Keratinocyte (primary cell): ENCODE results near the gene VAV1. TPM values are rescaled to one million over a fixed set of nuclear protein-coding genes. Genes with fewer than 3 reads are reported as not detected.

ENCODE experiments used
- DNase-seq: peaks from one replicate; pipeline ENCODE4 v3.0.0-alpha.2; 2011; ENCODE audit warnings: low read depth, missing footprints, low spot score
- FAIRE-seq: peaks from 2 replicates; lab custom pipeline; 2011; peaks lifted over from hg19 to GRCh38; lab: Jason Lieb, UNC
- H2AFZ ChIP-seq: 2 replicates; pipeline ENCODE4 v1.6.0; 2012; ENCODE audit warnings: low read length, control low read depth, inconsistent platforms; ENCODE audit not compliant: control insufficient read depth
- H3K27ac ChIP-seq: 2 replicates; pipeline ENCODE4 v1.5.1; 2011; ENCODE audit warnings: low read length; ENCODE audit not compliant: control insufficient read depth, insufficient read depth
- H3K27me3 ChIP-seq: 3 replicates; pipeline ENCODE4 v1.6.0; 2011; ENCODE audit warnings: low read length; ENCODE audit not compliant: control insufficient read depth, insufficient read depth; ENCODE audit errors: extremely low read depth
- H3K36me3 ChIP-seq, 2 experiments: 2 replicates in 1 of 2; 3 replicates in 1 of 2; pipeline ENCODE4 v1.5.1; 2011; ENCODE audit warnings: low read length in 2 of 2, mild to moderate bottlenecking in 1 of 2; ENCODE audit not compliant: control insufficient read depth in 2 of 2, insufficient read depth in 2 of 2; ENCODE audit errors: extremely low read depth in 1 of 2
- H3K4me1 ChIP-seq: 3 replicates; pipeline ENCODE4 v1.5.1; 2011; ENCODE audit warnings: low read length; ENCODE audit not compliant: control insufficient read depth, insufficient read depth; ENCODE audit errors: extremely low read depth
- H3K4me2 ChIP-seq: 3 replicates; pipeline ENCODE4 v1.6.0; 2011; ENCODE audit warnings: low read depth, low read length; ENCODE audit not compliant: control insufficient read depth, insufficient read depth; ENCODE audit errors: extremely low read depth
- H3K4me3 ChIP-seq, 3 experiments: fragments of 200-600 bp in 1 of 3; sonication (generic) in 1 of 3; 2 replicates in 2 of 3; 3 replicates in 1 of 3; pipeline ENCODE4 v1.5.1; 2011 to 2016; ENCODE audit warnings: low read length in 3 of 3, mild to moderate bottlenecking in 3 of 3, control low read depth in 2 of 3, inconsistent platforms in 1 of 3, low read depth in 1 of 3, mixed read lengths in 1 of 3, mixed run types in 1 of 3, moderate library complexity in 1 of 3; ENCODE audit not compliant: control insufficient read depth in 2 of 3, insufficient read depth in 2 of 3; ENCODE audit errors: extremely low read depth in 1 of 3
- H3K79me2 ChIP-seq: 2 replicates; pipeline ENCODE4 v1.6.0; 2012; ENCODE audit warnings: low read length; ENCODE audit not compliant: control insufficient read depth, insufficient read depth
- H3K9ac ChIP-seq: 3 replicates; pipeline ENCODE4 v1.6.0; 2011; ENCODE audit warnings: low read length; ENCODE audit not compliant: control insufficient read depth, insufficient read depth; ENCODE audit errors: extremely low read depth
- H3K9me1 ChIP-seq: 3 replicates; pipeline ENCODE4 v1.6.0; 2011; ENCODE audit warnings: low read length; ENCODE audit not compliant: control insufficient read depth, insufficient read depth; ENCODE audit errors: extremely low read depth
- H3K9me3 ChIP-seq: 2 replicates; pipeline ENCODE4 v1.5.1; 2012; ENCODE audit warnings: low read depth, low read length; ENCODE audit not compliant: control insufficient read depth
- H4K20me1 ChIP-seq: 3 replicates; pipeline ENCODE4 v1.6.0; 2011; ENCODE audit warnings: low read length; ENCODE audit not compliant: control insufficient read depth, insufficient read depth; ENCODE audit errors: extremely low read depth
- EZH2 ChIP-seq: IDR thresholded peaks from one replicate; pipeline ENCODE4 v1.6.1; 2012; ENCODE audit warnings: inconsistent platforms, mild to moderate bottlenecking, low read length, moderate library complexity
- dilution Hi-C: fragments of 300-500 bp; cut with MboI; formaldehyde crosslinking; loops from one replicate; pipeline ENCODE4 v1.7.0; 2020; ENCODE audit warnings: low sequenced_read_pairs; ENCODE audit not compliant: extremely low pct_ligation_motif_present
- polyA plus RNA-seq, 5 experiments: library from polyadenylated mRNA; depleted of rRNA in 3 of 5; stranded (reverse) in 3 of 5; stranded (forward) in 1 of 5; unstranded in 1 of 5; fragments of >200 nt; gene quantifications; 1 replicate in 1 of 5; 2 replicates in 3 of 5; 3 replicates in 1 of 5; pipeline versions ENCODE4 v1.2.1 to v1.2.3, GENCODE V29; 2011 to 2012; ENCODE audit warnings: missing spikeins in 2 of 5, low read depth in 1 of 5, low replicate concordance in 1 of 5
- TF ChIP-seq, protein P1 (sequence below), 3 experiments: IDR thresholded peaks in 1 of 3; conservative IDR thresholded peaks in 1 of 3; optimal IDR thresholded peaks in 1 of 3; 2 replicates in 2 of 3; 3 replicates in 1 of 3; pipeline versions ENCODE3 to v1.5.1; 2011; ENCODE audit warnings: low read length in 3 of 3, mild to moderate bottlenecking in 3 of 3, moderate library complexity in 2 of 3, control low read depth in 1 of 3, inconsistent platforms in 1 of 3; ENCODE audit not compliant: insufficient read depth in 2 of 3; ENCODE audit errors: extremely low read depth in 1 of 3

Gene VAV1
- polyA plus RNA-seq, 1 donor (not counting 4 experiments of a cell fraction or from before 2014, with no cell fraction given) = 0.42 TPM

DNA sequence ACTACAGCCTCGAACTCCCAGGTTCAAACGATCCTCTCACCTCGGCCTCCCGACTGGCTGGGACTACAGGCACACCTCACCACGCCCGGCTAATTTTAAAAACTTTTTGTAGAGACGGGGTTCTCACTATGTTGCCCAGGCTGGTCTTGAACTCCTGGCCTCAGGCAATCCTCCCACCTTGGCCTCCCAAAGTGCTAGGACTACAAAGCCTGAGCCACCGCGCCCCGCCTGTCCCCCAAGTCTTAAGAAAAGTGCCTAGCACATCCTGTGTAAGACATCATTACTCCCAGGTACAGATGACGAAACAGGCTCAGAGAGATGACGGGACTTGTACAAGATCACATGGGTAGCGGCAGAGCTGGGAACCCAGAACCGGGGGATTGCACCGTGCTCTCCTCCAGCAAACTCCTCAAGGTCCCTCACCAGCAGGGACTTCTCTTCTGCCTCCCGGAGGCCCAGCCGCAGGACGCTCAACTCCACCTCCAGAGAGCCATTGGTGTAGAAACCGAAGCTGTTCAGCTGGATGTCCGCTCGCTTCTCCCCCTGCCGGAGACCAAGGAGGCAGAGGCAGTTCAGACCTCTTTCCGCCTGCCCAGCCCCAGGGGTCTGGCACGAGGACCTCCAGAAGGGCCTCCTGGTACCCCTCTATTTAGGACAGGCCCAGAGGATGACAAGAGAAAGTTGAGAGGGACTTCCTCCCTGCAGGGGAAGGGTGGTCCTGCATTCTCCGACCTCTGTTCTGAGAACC lies 36.2 kb upstream of the VAV1 start:
- Histone ChIP-seq H3K4me1 (peaks cover 31% of the 10 kb centered on the region), H3K27ac (peak overlapping the region; percentile 82), H3K9me1 (no peaks in the 10 kb centered on the region), H3K9ac (peak overlapping the region; percentile 85), H3K27me3 (no peaks in the 10 kb centered on the region), H3K79me2 (peaks cover 27% of the 10 kb centered on the region), H3K4me2 (peak overlapping the region; percentile 95), H4K20me1 (no peaks in the 10 kb centered on the region), H3K4me3 (peak overlapping the region; percentile 91 to 99 (median 95)), H3K36me3 (peaks cover 8 to 19% of the 10 kb centered on the region in 2 experiments), H3K9me3 (no peaks in the 10 kb centered on the region), H2AFZ (peak overlapping the region; percentile 82)
- dilution Hi-C loops = no loop called here
- peak; percentile 72 for DNase-seq
- TF ChIP-seq, protein P1, sequence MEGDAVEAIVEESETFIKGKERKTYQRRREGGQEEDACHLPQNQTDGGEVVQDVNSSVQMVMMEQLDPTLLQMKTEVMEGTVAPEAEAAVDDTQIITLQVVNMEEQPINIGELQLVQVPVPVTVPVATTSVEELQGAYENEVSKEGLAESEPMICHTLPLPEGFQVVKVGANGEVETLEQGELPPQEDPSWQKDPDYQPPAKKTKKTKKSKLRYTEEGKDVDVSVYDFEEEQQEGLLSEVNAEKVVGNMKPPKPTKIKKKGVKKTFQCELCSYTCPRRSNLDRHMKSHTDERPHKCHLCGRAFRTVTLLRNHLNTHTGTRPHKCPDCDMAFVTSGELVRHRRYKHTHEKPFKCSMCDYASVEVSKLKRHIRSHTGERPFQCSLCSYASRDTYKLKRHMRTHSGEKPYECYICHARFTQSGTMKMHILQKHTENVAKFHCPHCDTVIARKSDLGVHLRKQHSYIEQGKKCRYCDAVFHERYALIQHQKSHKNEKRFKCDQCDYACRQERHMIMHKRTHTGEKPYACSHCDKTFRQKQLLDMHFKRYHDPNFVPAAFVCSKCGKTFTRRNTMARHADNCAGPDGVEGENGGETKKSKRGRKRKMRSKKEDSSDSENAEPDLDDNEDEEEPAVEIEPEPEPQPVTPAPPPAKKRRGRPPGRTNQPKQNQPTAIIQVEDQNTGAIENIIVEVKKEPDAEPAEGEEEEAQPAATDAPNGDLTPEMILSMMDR (optimal IDR thresholded peaks at IDR 0.05 in 1 of 3, IDR thresholded peaks at IDR 0.05 in 1 of 3, conservative IDR thresholded peaks at IDR 0.05 in 1 of 3; ENCODE audit: extremely low read depth in 1 of 3, insufficient read depth in 2 of 3, low read length in 3 of 3) = peak; percentile 69 to 77 (median 73)
- TF ChIP-seq EZH2 = no peak
- FAIRE-seq = peak; percentile 62

DNA sequence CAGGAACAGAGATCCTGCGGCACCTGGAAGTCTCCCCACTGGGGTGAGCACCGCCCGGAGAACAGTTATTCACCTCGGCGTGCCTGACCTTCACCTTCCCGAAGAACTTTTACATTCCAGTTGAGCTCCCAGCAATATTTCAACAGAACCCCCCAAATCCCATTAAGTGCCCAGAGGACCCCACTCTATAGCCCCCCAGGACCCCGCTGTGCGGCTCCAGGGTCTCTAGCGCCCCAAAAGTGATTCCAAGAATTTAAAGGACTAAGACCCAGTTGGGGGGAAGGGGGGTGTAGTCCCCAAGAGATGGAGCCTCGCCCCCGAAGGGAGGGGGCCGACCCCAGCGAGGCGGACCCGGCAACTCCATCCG lies 35.6 kb upstream of the VAV1 start:
- no peak for TF ChIP-seq EZH2
- TF ChIP-seq, protein P1 (optimal IDR thresholded peaks at IDR 0.05 in 1 of 3, IDR thresholded peaks at IDR 0.05 in 1 of 3, conservative IDR thresholded peaks at IDR 0.05 in 1 of 3; ENCODE audit: extremely low read depth in 1 of 3, insufficient read depth in 2 of 3, low read length in 3 of 3) = no peak
- dilution Hi-C loops = no loop called here
- Histone ChIP-seq H3K27me3 (no peaks in the 10 kb centered on the region), H3K36me3 (peaks cover 8 to 14% of the 10 kb centered on the region in 2 experiments), H4K20me1 (no peaks in the 10 kb centered on the region), H3K4me2 (peak overlapping the region; percentile 95), H3K79me2 (peaks cover 29% of the 10 kb centered on the region), H3K27ac (peak overlapping the region; percentile 82), H3K9ac (peak overlapping the region; percentile 85), H3K9me1 (no peaks in the 10 kb centered on the region), H3K4me3 (peak overlapping the region; percentile 91 to 99 (median 95)), H2AFZ (peak overlapping the region; percentile 82), H3K9me3 (no peaks in the 10 kb centered on the region), H3K4me1 (peaks cover 32% of the 10 kb centered on the region)
- FAIRE-seq (no peak), DNase-seq (no peak)
